ENCODE results near the gene CHRDL2.

Gene CHRDL2

DNA sequence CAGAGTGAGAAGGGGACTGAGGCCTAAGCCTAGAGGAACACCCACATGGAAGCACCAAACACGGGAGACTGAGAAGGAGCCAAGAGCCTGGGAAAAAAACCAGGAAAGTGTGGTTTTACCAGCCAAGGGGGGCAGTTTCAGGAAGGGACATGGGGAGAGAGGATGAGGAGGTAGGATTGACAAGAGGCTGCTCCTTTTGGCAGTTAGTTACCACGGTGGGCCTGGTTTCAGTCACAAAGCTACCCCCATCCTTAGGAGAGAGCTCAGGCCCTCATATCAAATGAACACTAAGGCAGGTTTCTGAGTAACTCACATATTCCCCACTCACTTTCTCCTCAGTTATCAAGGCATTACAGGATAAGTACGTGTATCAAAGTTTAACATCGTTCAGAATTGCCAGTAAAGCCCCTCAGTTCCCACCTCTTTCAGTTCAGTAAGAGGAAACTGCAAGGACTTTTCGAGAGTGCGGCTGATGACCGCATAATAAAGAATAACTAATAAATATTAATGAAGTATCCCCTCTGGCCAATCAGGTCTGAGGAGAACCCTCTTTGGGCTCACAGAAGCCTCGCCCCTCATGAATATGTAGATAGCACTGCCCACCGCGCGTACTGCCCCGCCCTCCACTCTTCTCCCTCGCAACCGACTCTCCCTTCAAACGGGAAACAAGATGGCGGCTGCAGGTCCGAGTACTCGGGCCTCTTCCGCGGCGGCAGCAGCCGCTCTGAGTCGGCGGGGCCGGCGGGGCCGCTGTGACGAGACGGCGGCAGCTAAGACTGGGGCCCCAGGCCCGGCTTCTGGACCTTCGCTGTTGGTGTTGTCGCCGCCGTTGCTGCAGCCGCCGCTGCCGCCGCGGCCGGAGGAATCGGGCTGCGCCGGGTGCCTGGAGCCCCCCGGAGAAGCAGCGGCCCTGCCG is 17.2 kb upstream of the CHRDL2 start, which contains the start of gene RNF169:
Gene RNF169, plus strand, starts transcription at position 639 of the 916 bp plus-strand sequence. Its CDS starts 32 bp downstream, at position 671.
- peak; percentile 86 for DNase-seq (ENCODE audit: low read depth, low spot score)

DNA sequence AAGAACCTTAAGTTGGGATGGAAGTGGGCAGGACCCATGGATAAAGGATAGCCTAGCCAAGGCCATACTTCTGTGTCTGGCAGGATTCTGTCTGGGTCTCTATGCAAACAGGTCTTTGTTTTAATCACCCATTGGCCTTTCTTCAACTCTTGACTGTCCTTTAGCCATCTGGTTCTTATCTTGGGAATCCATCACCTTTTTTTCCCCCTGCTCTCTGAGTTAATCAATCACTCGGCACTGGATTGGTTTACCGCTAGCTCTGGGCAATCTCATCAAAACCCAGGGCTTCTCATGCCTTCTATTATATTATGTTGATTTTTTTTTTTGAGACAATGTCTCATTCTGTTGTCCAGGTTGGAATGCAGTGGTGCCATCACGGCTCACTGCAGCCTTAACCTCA is 15.6 kb upstream of the CHRDL2 start:
- no peak for DNase-seq (ENCODE audit: low read depth, low spot score)

GRCh38 chr11:74744277-74744676 is 13.1 kb upstream of the CHRDL2 start:
- no peak for DNase-seq (ENCODE audit: low read depth, low spot score)

DNA sequence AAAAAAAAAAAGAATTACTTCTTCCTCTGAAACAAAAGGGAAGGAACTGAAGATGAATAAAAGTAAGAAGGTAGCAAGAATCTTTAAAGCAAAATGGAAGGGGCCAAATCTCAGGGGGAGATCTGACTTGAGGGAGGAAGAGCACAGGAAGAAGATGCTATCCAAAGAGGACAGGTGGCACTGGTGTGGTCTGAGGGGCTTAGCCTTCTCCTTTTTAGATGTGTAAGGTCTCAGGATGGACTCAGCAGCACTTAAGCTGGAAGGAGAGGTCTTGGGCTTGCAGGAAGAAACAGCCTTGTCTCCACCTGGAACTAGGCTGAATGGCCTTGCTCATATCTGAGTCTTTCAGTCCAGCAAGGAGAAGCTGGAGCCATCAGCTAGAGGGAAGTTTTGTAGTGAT is 12.4 kb upstream of the CHRDL2 start:
- DNase-seq (ENCODE audit: low read depth, low spot score), result no peak

- no peak for DNase-seq (ENCODE audit: low read depth, low spot score)
Observed at GRCh38 chr11:74742070-74742469, 10.8 kb upstream of the CHRDL2 start.

DNA sequence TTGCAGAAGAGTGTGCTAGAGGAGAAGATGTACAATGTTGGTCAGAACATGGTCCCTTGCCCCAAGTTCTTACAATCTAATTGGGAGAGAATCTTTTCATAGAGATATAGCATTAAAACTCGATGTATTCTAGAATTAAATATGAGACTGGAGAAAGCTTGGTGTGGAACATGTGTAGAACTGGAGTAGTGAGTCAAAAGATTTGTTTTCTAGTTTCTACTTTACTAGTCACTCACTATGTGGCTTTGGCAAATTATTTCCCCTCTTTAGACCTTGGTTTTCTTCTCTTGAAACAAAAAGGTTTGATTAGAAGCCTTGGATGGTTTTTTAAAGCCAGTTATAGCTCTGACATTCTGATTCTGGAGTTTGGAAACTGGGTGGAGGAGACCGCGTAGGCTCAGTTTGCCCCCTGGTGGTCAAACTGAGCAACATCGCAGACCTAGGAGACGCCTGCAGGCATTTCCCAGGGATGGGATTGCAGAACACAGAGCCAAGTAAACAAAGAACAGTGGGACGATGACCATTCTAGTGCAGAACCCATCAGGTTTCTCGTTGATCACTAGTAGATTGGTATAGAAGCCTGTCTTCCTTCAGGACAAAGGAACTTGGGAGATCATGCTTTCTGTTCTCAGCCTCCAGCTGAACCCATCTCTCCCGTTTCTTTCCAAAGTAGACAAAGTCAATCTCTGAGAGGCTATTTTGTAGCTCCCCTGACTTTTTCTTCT is 8.5 kb upstream of the CHRDL2 start:
- DNase-seq (ENCODE audit: low read depth, low spot score), result no peak

DNA sequence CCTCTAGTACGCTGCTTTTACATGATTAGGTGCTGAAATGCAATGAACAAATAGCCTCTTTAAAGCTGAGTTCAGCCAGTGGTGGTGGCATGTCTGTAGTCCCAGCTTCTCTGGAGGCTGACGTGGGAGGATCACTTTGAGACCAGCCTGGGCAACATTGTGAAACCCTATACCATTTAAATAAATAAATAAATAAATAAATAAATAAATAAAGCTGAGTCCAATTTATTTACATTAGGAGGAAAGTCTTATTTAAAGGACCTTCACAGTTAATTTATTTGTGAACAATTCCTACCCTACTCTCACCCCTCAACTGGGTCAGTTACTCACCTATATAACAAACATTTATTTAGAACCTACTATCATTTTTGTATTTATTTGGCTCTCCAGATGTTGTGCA is 4.8 kb upstream of the CHRDL2 start:
- no peak for DNase-seq (ENCODE audit: low read depth, low spot score)

GRCh38 chr11:74735365-74735928 is 4.2 kb upstream of the CHRDL2 start:
- no peak for DNase-seq (ENCODE audit: low read depth, low spot score)

GRCh38 chr11:74734559-74734925 is 3.3 kb upstream of the CHRDL2 start:
- DNase-seq (ENCODE audit: low read depth, low spot score), result no peak

DNA sequence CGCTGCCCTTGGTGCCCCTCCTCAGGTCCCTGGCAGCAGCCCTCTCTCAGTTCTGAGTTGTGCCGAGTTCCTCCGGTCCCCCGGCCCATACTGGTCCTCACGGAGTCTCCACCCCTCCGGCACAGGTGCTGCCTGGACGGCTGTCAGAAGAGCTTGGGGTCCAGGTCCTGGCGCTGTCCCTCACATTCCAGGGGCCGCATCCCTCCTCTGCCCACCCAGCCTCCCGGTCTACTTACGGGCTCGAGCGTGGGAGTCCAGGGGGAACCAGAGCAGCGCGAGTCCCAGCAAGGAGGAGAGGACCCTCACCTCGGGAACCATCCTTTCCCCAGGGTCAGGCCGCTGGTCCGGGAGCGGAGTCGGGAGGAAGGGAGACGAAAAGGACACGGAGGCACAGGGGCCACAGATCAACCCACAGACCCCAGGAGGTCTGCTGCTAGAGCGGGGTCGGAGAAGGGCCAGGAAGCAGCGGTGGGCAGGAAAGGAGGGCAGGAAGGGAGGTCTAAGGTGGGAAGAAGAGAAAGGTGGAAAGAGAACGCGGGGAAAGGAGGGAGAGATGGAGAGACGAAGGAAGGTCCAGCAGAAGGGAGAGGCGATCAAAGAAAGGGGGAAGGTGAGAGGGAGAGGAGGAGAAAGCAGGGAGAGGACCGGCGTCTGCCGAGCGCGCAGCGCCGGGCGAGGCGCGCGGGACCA is 510 bp downstream of the CHRDL2 start:
- DNase-seq (ENCODE audit: low read depth, low spot score), result no peak

- DNase-seq (ENCODE audit: low read depth, low spot score), result no peak
Observed at GRCh38 chr11:74729397-74729796, 1.8 kb downstream of the CHRDL2 start.

DNA sequence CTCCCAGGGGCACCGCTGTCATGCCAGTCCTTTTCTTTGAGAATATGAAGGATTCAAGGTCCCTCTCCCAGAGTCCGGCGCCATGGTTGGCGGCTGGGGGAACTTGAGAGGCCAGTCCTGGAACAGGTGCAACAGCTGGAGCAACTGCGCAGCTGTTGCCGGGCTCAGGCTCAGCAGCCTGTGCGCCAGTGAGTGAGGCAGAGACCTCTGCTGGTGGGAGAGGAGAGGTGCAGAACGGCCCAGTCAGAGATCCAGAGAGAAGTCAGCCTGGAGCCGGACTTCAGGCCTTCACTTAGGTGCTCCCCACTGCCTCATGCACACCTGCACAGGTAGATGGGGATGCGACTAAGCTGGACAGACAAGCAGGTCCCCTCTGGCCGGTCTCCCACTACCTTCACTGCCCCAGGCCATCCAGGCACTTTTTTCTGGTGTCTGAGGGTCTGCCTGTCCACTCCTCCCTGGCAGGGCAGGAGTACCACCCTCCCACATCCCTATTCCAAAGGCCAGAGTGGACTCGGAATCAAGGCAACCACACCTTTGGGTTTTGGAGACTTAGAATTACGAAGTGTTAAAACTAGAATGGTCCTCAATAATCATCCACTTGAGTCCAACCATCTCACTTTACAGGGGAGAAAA is 4.6 kb downstream of the CHRDL2 start:
- peak; percentile 37 for DNase-seq (ENCODE audit: low read depth, low spot score)

- no peak for DNase-seq (ENCODE audit: low read depth, low spot score)
Observed at GRCh38 chr11:74725701-74726100, 5.5 kb downstream of the CHRDL2 start.

DNA sequence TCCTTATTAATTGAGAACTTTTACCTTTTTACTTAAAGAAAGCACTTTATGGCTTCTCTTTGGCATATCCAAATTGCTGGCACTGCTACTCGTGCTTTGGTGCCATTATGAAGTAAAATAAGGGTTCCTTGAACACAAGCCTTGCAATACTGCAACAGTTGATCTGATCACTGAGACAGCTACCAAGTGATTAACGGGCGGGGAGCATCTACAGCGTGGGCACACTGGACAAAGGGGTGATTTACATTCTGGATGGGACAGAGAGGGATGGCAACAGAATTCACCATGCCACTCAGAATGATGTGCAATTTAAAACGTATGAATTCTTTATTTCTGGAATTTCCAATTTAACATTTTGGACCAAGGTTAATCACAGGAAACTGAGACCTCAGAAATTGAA is 7.7 kb downstream of the CHRDL2 start:
- no peak for DNase-seq (ENCODE audit: low read depth, low spot score)

DNA sequence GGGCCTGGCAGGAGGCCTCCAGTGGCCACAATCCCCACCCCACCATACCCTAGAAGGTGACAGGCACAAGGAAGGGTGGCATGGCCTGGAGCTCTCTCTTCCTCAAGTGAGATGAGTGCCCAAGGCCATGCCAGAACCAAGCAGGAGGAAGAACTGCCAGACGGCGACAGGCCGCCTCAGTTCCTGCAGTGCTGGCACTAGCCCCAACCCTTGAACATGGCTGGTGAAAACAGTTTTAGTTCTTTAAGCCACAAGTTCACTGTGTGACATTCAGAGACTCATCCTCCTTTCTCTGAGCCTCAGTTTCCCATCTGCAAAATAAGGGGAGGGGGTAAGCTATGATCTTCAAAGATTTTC is 9.8 kb downstream of the CHRDL2 start:
- DNase-seq (ENCODE audit: low read depth, low spot score), result no peak

- no peak for DNase-seq (ENCODE audit: low read depth, low spot score)
Observed at GRCh38 chr11:74720596-74721478, 10.4 kb downstream of the CHRDL2 start.

GRCh38 chr11:74719011-74719410 is 12.2 kb downstream of the CHRDL2 start:
- no peak for DNase-seq (ENCODE audit: low read depth, low spot score)

DNA sequence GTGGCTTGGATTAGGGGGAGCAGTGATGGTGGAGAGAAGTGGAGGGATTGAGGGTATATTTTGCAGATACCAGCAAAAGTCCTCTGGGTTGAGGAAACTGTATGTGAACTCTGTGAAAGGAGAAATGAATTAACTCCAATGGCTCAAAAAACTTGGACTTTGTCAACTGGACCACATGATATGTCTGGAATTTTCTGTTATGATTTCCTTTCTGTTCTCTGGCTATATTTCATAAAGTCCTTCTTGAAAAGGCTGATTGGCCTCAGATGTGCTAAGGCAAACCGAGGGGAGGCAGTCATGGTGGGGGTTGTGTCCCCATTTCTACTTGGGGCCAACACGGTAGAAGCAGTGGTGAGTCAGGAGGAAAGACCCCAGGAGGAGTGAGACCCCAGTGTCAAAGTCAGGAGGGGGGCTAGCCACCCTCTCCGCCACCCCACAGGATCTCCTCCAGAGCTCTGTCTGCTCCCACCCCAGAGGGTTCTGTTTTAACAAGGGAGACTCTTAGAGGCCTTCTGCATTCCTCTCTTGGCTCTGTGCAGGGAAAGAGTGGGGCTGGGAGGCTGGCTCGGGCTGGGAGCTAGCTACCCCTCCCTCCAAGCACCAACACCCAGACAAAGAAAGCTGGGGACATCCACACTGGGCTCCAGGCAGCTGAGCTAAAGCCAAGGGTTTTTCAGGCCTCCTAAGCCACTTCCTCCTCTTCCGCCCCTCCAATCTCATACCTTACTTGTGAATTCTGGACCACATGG is 13.8 kb downstream of the CHRDL2 start:
- no peak for DNase-seq (ENCODE audit: low read depth, low spot score)

GRCh38 chr11:74714904-74715303 is 16.3 kb downstream of the CHRDL2 start:
- no peak for DNase-seq (ENCODE audit: low read depth, low spot score)

GRCh38 chr11:74713686-74714085 is 17.5 kb downstream of the CHRDL2 start:
- no peak for DNase-seq (ENCODE audit: low read depth, low spot score)
